SKM-1 (cell line): ENCODE data around the gene AOPEP.
"Not testable (repeated sequence)": the region's sequence is repeated elsewhere in the genome, so short reads cannot be mapped to it uniquely, and the experiment has no call there.

ENCODE experiments used
- DNase-seq: peaks from one replicate; lab custom pipeline; 2025; ENCODE audit not compliant: unreplicated experiment; lab: John Stamatoyannopoulos, UW

The AOPEP gene

DNA sequence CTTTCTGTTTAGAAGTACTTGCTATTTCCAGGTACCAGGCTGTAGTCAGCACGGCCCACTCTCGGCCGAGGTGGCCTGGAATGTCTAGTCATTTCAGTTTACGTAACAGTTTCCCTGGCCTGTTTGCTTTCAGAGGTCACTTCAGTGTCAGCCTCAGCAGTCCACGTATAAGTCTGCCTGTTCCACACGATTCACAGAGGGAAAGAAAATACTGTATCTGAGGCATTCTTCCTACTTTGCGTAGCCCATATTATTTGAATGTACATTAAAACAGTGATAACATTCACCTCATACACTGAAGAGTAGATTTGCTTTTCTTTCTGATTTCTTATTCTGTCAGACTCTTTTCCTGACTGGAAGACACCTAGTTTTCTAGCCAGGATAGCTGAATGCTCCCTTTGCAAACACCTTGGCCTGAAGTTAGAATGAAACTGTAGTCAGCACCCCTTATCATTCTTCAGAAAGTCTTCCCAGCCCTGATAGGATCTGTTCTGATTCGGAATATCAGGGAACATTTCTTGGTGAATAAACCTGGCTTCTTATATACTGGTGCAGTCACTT lies 140.9 kb downstream of the AOPEP start:
- DNase-seq = no peak

DNA sequence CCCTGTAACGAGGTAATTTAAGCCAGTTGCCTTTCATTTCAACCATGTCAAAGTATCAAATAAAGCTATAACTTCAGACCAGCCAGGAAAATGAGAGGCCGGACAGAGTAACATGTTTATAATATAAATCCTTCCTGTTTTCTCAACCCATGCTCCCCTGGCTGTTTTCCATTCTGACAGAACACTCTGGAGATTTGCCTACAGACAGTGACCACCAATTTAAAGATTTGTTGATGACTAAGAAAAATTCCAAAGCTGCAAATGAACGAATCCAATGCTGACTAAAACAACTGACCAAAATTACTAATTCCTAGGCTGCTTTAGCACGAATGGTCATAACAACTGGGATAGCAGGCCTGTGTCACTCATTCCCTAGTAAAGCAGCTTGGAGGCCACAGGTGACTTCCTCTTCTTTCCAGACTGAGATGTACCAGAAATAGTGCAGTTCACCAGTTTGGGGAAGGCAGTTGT lies 141.4 kb downstream of the AOPEP start:
- no peak for DNase-seq

DNA sequence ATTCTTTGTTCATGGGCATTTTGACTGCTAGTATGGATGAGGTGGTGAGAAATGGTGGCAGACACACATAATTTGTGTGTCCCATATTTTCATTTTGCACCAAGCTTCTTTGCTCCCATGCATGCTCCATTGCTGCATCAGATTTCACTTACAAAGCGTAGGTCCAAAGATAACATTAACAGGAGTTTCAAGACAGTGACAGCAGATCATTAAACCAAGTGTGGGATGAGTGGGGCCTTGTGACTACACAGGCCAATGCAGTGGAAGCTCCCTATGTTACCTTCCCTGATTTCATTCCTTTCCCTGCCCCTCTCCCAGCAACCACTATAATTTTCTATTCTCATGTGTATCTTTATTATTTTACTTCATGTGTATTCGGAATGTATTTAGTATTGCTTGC lies 142.0 kb downstream of the AOPEP start:
- DNase-seq = no peak

DNA sequence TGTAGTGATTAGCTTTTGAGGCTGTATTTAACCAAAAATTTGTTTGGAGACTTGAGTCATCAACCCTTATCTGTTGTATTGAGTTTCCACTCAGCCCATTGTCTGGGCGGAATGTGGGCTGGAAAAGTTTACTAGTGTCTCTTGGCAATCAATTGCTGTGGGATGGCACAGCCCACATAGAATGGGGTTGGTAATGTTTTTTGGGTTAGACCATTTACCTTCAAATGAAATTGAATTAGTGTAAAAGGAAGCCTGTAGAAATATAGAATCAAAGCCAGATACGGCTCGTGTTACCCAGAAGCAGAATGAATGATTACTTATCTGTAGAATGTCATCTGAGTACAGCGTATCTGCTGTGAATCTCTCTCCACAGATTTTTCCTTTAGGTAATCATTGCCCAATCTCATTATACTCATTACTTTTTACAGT lies 142.9 kb downstream of the AOPEP start:
- no peak for DNase-seq

DNA sequence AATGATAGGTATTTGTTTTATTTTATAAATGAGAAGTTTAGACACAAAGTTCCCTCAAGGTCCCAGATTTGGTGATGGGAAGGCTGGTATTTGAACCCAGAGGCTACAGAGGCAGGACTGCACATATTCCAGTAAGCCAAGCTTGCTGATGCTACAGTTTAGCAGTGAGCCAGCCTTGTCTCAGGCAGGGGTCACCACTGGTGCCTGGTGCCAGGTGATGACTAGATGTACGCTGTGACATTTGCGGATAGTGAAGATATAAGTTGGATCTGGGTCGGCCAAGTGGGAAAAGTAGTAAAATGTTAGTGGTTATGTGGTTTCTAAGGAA lies 143.9 kb downstream of the AOPEP start:
- no peak for DNase-seq

DNA sequence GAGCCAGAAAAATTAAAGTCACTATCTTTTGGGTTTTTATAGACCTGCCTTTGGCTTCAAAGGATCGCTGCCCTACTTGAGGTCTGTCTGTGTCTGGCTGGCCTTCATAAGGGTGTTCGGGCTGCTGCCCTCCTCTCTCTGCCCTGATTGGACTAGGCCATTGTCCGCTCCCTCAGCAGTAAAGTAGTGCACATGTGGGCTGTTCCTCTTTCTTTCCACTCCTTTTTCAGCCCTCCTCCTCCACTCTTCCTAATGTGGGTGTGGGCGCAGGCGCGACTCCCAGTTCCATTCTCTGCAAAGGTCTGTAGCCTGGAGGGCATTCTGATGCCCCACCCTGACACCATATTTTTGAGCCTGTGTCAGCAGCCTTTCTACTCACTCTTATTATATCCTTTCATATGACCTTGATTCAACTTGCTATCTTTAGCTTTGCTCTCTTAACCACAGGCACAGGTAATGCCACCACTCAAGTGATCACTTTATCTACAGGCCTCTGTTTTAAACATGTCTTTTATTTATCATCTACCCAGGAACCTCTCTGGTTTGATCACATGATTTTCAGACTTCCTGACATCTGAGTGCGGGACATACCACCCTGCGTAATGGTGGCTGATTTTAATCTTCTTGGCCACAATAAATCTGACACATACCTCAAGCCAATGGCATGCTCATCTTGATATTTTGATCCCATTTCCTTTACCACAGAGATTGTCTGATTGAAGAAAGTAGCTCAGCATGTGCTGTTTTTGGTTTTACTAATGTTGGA lies 144.5 kb downstream of the AOPEP start:
- DNase-seq = no peak

DNA sequence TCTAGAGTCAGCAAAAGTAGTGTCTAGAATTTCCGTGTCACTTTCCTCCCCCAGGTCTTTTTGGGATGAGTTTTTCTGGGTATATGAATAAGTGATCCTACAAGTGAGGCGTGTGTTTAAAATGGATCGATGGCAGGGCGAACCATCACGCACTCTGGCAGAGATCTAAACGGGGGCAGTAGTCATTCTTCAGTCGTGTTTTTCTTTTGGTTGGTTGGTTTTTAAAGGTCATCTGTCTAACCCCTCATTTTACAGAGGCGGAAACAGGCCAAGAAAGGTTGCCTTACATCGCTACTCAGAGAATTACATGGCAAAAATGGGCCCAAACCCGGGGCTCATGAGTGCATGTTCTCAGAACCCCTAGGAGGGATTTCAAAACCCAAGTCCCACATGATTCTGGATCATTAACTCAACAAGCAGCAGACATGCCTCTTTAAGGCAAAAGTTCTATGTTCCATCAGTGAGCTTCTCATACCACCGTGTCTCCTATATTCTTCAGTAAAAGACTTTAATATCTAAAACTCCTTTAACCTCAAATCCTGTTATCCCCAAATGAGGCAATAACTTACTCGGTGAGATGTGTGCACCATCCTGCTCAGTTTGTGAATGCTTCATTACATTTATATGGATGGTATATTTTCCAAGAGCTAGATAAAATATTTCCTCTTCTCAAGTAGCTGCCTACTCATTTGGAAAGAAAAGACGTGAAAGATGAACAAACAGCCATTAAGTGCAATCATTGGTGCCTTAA lies 145.8 kb downstream of the AOPEP start:
- DNase-seq = no peak

DNA sequence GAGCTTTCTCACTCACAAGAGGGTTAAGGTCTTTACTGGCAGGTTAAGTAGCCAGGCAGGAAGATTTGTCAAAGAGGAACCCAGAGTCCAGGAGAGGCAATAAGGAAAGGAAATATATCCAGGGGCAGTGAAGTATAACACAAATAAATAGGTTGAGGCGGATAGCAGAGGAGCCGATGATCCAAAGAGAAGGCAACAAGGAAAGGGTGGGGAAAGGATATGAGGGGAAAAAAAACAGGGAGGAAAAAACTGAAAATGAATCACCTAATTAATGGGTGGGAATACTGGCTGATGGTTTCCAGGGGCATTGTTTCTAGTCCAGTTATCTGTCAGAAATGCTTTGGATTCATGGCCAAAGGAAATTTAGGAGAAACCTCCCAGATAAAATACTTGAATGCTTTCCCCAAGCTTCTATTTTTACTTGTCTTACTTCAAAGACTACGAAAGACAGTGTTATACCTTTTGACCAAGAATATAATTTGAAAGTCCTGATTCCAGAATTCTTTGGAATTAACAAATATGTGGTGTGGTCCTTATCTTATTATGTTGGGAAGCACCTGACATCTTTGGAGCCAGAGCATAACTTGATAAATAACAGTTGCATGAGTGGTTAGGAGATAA lies 146.5 kb downstream of the AOPEP start:
- no peak for DNase-seq

DNA sequence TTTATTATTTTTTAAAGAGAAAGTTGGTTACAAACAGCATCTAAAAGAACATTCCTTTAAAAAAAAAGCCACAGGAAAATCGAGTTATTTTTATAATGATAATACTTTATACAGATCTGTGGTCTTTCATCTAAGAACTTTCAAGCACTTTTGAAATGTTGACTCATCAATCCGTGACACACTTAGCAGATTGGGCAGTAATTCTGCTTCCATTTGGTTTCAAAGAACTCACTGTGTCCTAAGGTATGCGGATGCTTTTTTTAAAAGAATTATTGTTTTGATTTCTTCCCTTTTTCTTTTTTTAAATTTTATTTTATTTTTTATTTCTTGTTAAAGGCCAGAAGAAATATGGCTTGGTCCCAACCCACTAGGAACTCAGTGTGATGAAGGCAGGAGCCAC lies 147.8 kb downstream of the AOPEP start:
- no peak for DNase-seq

DNA sequence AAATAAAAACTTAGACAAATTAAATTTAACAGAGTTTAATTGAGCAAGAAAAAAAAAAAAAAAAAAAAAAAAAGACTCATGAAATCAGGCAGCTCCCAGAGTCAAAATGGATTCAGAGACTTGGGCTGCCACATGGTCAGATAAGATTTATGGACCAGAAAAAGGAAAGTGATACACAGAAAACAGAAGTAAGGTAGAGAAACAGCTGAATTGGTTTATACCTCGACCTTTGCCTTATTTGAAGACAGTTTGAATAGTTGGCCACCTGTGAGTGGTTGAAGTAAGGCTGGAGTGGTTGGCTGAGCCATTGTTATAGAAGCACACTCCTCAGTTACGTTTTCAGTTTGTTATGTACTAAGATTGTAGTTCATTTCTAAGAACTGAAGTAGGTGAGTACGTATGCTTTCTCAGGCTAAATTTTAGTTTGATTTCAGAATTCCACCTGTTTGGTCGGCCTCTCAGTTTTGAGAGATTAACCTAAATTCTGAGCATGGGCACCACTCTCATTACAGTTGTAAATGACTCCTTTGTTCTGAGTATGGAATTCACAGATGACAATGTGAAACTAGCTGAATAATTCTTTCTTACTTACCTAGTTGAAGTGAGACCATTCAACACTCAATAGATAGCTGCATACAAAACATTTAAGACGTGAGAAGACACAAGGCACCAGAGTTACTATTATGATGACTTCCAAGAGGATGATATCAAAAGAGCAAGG lies 149.0 kb downstream of the AOPEP start:
- DNase-seq = no peak

DNA sequence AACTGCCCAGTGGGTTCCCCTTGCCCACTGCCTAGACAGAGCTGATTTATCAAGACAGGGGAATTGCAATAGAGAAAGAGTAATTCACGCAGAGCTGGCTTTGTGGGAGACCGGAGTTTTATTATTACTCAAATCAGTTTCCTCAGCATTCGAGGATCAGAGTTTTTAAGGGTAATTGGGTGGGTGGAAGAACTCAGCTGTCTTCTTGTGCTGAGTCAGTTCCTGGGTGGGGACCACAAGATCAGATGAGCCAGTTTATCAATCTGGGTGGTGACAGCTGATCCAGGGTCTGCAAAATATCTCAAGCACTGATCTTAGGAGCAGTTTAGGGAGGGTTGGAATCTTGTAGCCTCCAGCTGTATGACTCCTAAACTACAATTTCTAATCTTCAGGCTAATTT lies 152.3 kb downstream of the AOPEP start:
- DNase-seq = not testable (repeated sequence)

DNA sequence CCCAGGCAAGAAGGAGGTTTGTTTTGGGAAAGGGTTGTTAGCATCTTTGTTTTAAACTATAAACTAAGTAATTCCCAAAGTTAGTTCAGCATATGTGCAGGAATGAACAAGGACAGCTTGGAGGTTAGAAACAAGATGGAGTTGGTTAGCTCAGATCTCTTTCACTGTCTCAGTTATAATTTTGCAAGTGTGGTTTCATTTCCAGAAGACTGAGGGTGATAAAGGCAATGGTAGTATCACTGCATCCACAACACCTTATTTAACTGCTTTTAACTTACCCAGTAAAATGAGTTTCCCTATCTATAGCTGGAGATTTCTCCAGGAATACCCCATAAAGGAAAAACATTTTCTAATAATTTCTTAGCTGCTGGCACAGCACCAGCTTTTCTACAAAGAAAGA lies 152.7 kb downstream of the AOPEP start:
- DNase-seq = no peak

DNA sequence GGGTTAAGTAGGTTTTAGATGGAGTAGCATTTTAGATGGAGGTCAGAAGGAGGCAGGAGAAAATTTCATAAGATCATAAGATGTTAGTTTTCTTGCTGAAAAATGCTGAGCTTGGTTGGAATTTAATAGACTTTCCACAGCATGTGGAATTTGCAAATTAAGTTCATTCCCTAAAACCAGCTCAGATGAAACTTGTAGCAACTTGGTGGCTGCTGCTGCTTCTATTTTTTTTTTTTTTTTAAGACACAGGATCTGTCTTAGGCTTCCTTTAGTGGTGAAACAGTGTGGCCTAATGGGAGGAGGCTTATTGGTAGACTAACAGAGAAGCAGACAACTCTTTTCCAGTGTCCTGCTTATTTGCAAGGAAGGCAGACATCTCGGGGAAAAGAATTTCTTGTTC lies 154.5 kb downstream of the AOPEP start:
- DNase-seq = no peak

DNA sequence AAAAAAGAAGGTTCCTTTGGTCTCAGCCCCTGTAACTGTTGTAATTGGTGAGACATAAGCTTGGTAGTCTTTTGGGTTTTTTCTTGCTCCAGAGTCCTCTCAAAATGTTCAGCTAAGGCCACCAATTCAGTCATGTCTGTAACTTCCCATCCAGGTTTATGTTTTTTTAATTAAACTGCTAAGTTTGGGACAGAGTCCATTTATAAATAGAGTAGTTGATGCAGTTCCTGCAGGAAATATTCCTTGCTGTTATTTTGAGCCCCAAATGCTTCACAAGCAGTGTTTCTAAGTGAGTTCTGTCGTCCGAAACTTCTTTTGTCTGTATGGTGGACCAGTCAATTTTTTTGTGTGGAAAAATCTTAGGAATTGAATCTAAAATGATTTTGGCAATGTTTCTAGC lies 155.0 kb downstream of the AOPEP start:
- DNase-seq = no peak

DNA sequence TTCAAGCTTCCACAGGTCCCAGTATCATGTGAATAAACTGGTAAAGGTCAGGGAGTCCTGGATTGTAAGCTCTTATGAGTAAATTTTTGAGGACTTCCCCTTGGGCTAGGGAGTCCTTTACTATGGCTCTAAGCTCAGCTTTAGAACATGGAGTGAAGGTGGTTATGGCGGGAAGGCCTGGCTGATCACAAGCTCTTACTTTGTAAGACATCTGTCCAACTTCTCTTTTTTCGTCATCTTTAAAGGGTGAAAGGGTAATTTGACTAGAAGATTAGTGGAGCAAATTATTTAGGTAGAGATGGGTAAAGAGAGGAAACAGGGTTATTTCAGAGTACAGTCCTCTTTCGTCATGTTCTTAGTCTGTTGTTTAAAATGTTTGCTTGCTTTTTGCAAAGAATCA lies 155.4 kb downstream of the AOPEP start:
- no peak for DNase-seq

DNA sequence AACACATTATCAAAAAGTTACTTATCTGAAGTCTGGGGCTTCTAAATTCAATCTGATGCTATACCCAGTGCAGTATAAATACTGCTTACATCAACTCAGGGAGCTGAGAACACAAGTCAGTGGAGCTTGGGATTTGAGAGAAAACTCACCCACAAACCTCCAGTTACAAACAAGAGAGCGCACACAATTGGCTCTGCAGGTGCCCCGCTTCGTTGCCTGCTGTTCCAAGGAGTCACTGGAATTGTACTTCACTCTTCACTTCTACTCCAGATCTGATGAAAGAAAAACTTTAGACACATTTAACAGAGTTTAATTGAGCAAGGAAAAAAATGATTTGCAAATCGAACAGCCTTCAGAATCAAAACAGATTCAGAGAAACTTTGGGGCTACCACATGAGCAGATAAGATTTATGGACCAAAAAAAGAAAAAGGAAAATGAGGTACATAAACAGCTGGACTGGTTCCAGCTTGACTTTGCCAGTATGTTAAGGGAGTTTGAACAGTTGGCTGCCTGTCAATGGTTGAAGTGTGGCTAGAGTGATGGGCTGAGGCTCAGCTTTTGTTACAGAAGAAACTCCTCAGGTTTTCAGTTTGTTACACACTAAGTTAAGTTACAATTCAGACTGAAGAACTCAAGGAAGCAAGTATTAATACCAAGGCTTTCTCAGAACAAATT lies 156.6 kb downstream of the AOPEP start:
- no peak for DNase-seq

DNA sequence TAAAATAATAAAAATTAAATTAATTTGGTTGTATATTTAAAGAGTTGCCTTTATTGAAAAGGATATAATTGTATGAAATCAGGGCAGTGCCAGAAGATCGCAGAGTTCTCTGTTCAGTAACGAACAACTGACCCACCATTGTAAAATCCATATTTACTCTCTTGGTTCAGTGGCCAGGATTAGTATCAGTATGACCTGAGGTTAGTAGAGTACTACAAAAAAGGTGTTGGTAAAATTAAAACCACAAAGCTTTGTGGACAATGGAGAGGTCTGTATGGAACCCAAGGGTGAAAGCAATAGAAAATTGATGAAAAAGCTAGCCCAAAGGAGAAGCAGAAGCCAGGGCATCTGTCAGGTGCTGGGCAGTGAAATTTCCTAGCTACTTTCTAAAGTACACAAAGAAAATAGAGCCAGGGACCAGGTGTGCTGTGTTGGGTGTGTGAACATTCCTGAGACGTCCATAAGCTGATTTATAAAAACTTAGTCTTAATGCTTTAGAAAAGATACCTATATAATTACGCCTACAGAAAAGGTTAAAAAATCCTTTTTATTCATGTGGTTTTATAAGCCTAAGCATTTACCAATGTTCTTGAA lies 159.5 kb downstream of the AOPEP start:
- DNase-seq = no peak

DNA sequence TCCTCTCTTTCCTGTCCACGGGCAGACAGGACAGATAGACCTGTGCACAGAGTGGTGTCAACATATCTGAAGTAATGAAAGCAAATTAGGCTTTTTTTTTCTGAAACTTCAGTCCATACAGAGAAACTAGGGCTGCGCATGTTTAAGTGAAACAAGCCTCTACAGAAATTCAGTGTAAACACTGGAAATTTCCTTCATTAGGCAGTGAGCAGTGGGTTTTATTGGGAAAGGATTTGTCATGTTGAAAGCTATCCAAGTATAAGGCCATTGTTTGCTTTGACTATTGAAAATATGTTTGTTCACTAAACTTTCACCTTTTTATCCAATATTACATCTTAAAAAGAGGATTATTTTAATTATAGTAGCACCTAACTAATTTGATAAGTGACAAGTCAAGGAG lies 161.2 kb downstream of the AOPEP start:
- no peak for DNase-seq

DNA sequence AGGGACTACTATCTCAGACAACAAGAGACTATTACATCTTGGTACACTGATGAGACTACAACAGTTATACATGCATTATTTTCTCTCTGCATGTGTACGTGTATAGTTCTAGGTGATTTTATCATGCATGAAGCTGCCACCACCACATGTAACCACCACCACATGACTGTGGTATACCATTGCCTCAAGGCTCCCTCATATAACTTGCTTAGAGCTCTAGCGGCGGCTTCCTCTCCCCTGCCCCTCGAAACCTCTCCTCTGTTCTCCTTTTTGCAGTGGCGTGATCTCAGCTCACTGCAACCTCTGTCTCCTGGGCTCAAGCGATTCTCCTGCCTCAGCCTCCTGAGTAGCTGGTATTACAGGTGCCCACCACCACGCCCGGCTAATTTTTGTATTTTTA lies 162.3 kb downstream of the AOPEP start:
- DNase-seq = no peak

DNA sequence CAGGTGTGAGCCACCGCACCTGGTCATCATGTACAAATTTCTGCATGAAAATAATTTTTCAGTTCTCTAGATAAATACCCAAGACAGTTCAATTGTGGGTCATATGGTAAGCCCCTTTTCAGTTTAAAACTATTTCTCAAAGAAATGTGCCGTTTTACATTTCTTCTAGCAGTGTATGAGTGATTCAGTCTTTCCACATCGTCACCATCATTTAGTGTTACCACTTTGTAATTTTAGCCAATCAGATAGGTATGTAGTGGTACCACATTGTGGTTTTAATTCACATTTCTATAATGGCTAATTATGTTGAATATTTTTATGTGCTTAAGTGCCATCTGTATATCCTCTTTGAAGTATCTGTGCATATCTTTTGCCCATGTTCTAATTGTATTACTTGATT lies 163.1 kb downstream of the AOPEP start:
- no peak for DNase-seq
